ENCODE data around the gene UNC5B. TPM values are rescaled to one million over a fixed set of nuclear protein-coding genes. Genes with fewer than 3 reads are reported as not detected.
A peak's percentile ranks its signal among the peaks of the same experiment; 100 is the strongest.

UNC5B gene
- total and polyA plus RNA-seq, 2 experiments from 2014 or later = 12.7 to 15.5 TPM

- no peaks in the 10 kb centered on the region for H3K9me2 ChIP-seq (replicated peaks; ENCODE audit: insufficient read depth)
- H3K4me1 ChIP-seq (ENCODE audit: insufficient read depth) = peaks cover 41% of the 10 kb centered on the region
- H3K9me3 ChIP-seq (ENCODE audit: low read depth) = no peaks in the 10 kb centered on the region
- DNase-seq (ENCODE audit: low spot score) = no peak
- no peaks in the 10 kb centered on the region for H3K27me3 ChIP-seq
- H3K4me2 ChIP-seq = no peak overlapping the region
- TF ChIP-seq EZH2phosphoT487 (IDR thresholded peaks at IDR 0.05; ENCODE audit: low read depth, severe bottlenecking, unreplicated experiment) = no peak
- no peak for TF ChIP-seq CTCF (IDR thresholded peaks at IDR 0.05; ENCODE audit: poor library complexity)
- no peak for TF ChIP-seq EZH2 (IDR thresholded peaks at IDR 0.05; ENCODE audit: borderline replicate concordance)
- no peaks in the 10 kb centered on the region for H3K36me3 ChIP-seq (replicated peaks; ENCODE audit: insufficient read depth, low read depth)
- no peak overlapping the region for H2AFZ ChIP-seq
- no peaks in the 10 kb centered on the region for H4K20me1 ChIP-seq (ENCODE audit: insufficient read depth, poor library complexity, severe bottlenecking)
- WGBS (ENCODE audit: low lambda C conversion rate, missing lambda C conversion rate) = 98% methylated on average over 4 of the region's 4 CpGs
- no peak overlapping the region for H3K27ac ChIP-seq
- H3K4me3 ChIP-seq = no peak overlapping the region
- peaks cover 7% of the 10 kb centered on the region for H3K79me2 ChIP-seq
Observed at GRCh38 chr10:71258046-71258445, 45.7 kb downstream of the UNC5B start.

- Histone ChIP-seq H3K9me2 (replicated peaks; ENCODE audit: insufficient read depth) (no peaks in the 10 kb centered on the region), H3K9me3 (ENCODE audit: low read depth) (no peaks in the 10 kb centered on the region), H3K4me1 (ENCODE audit: insufficient read depth) (peaks cover 41% of the 10 kb centered on the region), H3K27me3 (no peaks in the 10 kb centered on the region), H3K79me2 (peaks cover 4% of the 10 kb centered on the region), H3K4me2 (no peak overlapping the region), H4K20me1 (ENCODE audit: insufficient read depth, poor library complexity, severe bottlenecking) (no peaks in the 10 kb centered on the region), H3K4me3 (no peak overlapping the region), H2AFZ (no peak overlapping the region), H3K36me3 (replicated peaks; ENCODE audit: insufficient read depth, low read depth) (no peaks in the 10 kb centered on the region), H3K27ac (no peak overlapping the region)
- TF ChIP-seq CTCF (IDR thresholded peaks at IDR 0.05; ENCODE audit: poor library complexity) (no peak), EZH2 (IDR thresholded peaks at IDR 0.05; ENCODE audit: borderline replicate concordance) (no peak)
- no peak for DNase-seq (ENCODE audit: low spot score)
- WGBS (ENCODE audit: low lambda C conversion rate, missing lambda C conversion rate) = 86% methylated on average over 9 of the region's 9 CpGs
Observed at GRCh38 chr10:71258446-71259145, 46.2 kb downstream of the UNC5B start.

- Histone ChIP-seq H3K4me3 (no peak overlapping the region), H3K79me2 (peaks cover 4% of the 10 kb centered on the region), H3K4me2 (peak overlapping the region; percentile 60), H3K36me3 (replicated peaks; ENCODE audit: insufficient read depth, low read depth) (no peaks in the 10 kb centered on the region), H3K9me3 (ENCODE audit: low read depth) (no peaks in the 10 kb centered on the region), H3K27ac (peak overlapping the region; percentile 86), H3K27me3 (no peaks in the 10 kb centered on the region), H3K9me2 (replicated peaks; ENCODE audit: insufficient read depth) (no peaks in the 10 kb centered on the region), H4K20me1 (ENCODE audit: insufficient read depth, poor library complexity, severe bottlenecking) (no peaks in the 10 kb centered on the region), H2AFZ (no peak overlapping the region), H3K4me1 (ENCODE audit: insufficient read depth) (peaks cover 41% of the 10 kb centered on the region)
- DNase-seq (ENCODE audit: low spot score) = no peak
- 86% methylated on average over 7 of the region's 7 CpGs for WGBS (ENCODE audit: low lambda C conversion rate, missing lambda C conversion rate)
- TF ChIP-seq EZH2phosphoT487 (IDR thresholded peaks at IDR 0.05; ENCODE audit: low read depth, severe bottlenecking, unreplicated experiment) (no peak), EZH2 (IDR thresholded peaks at IDR 0.05; ENCODE audit: borderline replicate concordance) (no peak), CTCF (IDR thresholded peaks at IDR 0.05; ENCODE audit: poor library complexity) (no peak)
Observed at GRCh38 chr10:71259282-71259681, 46.9 kb downstream of the UNC5B start.
